Measurements from ENCODE around the gene DUSP1. TPM values are rescaled to one million over a fixed set of nuclear protein-coding genes. Genes with fewer than 3 reads are reported as not detected.

DUSP1 gene
- total RNA-seq, 1 experiment from 2014 or later, result 16.6 TPM

DNA sequence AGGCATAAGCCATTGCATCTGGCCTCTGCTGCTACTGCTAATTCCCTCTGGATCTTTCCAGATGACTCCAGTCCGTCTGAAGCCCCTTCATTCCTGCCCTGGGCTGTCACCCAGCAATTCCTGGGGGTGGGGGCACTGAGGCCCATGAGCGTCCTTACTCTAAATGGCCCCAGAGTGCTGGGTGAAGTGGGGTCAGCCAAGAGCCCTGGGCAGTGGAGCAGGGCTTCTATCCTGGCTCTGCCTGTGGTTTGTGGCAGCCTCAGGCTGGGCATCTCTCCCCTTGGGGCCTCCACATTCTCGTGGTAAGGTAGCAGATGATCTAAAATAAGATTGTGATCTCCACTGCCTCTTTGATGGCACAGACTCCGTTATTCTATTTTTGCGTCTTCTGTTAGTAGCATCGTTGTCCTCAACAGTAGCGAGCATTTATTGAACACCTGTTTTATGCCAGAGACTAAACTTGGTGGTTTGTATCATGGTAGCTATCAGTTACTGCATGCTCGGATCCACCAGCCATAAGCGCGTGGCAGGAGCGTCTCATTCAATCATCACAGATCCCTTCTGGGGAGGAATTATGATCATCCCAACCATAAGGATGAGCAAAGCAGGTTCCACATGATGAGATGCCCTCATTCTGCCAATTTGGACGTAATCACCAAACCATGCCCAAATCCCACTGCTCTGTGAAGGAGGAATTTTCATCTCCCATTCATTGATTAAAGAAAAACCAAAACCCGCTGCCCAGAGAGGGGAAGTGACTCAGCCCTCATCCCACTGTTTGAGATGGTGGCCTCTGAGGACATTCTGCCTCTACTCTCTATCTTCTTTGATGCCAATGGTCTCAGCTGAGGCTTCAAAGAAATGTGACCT, 21.9 kb upstream of the DUSP1 start:
- CTCF ChIA-PET, result interaction anchor here (1.0 kb wide), 1 partner anchor 76 kb away, joined by 3 read pairs; no protein-coding TSS in a partner anchor
- H2AFZ ChIP-seq (ENCODE audit: low read depth, low read length, poor library complexity, severe bottlenecking), result no peak overlapping the region

DNA sequence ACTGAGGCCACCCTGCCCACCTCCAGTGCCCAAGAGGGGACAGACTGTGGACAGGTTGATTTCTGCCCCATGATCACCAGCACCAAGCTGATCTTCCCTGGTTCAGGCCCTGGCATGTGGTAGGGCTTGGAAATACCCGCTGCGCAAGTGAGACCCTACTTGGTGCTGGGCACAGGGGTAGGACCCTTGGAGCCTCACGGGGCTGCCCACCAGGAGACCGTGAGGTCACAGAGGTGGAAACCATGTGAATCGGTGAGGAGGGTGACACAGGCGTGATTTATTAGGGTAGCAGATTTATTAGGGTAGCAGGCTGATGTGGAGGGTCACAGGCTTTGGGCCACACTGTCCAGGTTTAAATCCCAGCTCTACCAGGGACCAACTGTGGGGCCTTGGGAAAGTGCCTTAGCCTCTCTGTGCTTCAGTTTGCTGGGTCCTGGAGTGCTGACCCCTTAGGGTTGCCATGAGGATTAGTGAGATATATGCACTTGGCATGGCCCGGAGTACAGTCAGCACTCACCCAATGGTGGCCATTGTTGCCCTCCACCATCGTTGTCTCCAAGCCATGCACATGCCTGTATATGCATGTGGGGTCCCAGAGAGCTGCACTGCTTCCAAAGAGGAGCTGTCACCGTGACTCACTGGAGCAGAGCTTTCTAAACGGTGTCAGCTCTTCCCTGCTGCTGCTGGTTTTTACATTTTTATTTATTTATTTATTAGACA, 20.9 kb upstream of the DUSP1 start:
- no peaks in the 10 kb centered on the region for H3K79me2 ChIP-seq (ENCODE audit: insufficient read depth, low read length)
- intact Hi-C loops (cut with micrococcal nuclease), result no loop called here
- H2AFZ ChIP-seq (ENCODE audit: low read depth, low read length, poor library complexity, severe bottlenecking), result no peak overlapping the region
- BruUV-seq (replicated peaks), result no TSS peak
- RAD21 ChIA-PET (ENCODE audit: low non-redundant PET in 1 of 2, low total read pairs in 2 of 2, uncharacterized antibody in 2 of 2, unreplicated experiment in 2 of 2), result no interaction called here
- H3K27me3 ChIP-seq (ENCODE audit: insufficient read depth, low read length), result no peaks in the 10 kb centered on the region
- H3K27ac ChIP-seq (ENCODE audit: low read depth, low read length), result no peak overlapping the region
- no peaks in the 10 kb centered on the region for H3K9me2 ChIP-seq (ENCODE audit: insufficient read depth)
- CTCF ChIA-PET, result interaction anchor here (1.0 kb wide), 1 partner anchor 75 kb away, joined by 3 read pairs; no protein-coding TSS in a partner anchor
- H3K4me2 ChIP-seq (ENCODE audit: low read length), result no peak overlapping the region
- TF ChIP-seq POLR2AphosphoS5 (IDR thresholded peaks at IDR 0.05; ENCODE audit: low read depth, low read length) (no peak), EGR1 (IDR thresholded peaks at IDR 0.05; ENCODE audit: low read depth) (no peak), ELF1 (IDR thresholded peaks at IDR 0.05; ENCODE audit: borderline replicate concordance, low read depth) (no peak)
- peaks cover 3 to 25% of the 10 kb centered on the region in 2 experiments; a peak in 2 of 4 replicates for H3K4me1 ChIP-seq (ENCODE audit: control insufficient read depth in 1 of 2, insufficient read depth in 2 of 2, low read length in 2 of 2)
- no peak overlapping the region for H3K4me3 ChIP-seq (replicated peaks in 1 of 2; ENCODE audit: low read depth in 1 of 2, low read length in 2 of 2)
- ATAC-seq, result no peak
- H3K36me3 ChIP-seq (ENCODE audit: control insufficient read depth in 1 of 2, insufficient read depth in 2 of 2, low read length in 2 of 2), result no peaks in the 10 kb centered on the region
- POLR2A ChIA-PET, result interaction anchor here (0.7 kb wide), 1 partner anchor 21 kb away, joined by 3 read pairs; no protein-coding TSS in a partner anchor
- DNase-seq (ENCODE audit: low read depth, low spot score), result no peak
- no peaks in the 10 kb centered on the region for H3K9me3 ChIP-seq (ENCODE audit: control insufficient read depth in 1 of 2, insufficient read depth in 1 of 2, low read depth in 1 of 2, low read length in 2 of 2)
- H3K9ac ChIP-seq (ENCODE audit: low read length), result no peak overlapping the region
- H4K20me1 ChIP-seq (ENCODE audit: insufficient read depth), result no peaks in the 10 kb centered on the region

More for the DNA sequence above, 21.9 kb upstream of the DUSP1 start:
- Histone ChIP-seq H3K27me3 (ENCODE audit: insufficient read depth, low read length) (no peaks in the 10 kb centered on the region), H3K36me3 (ENCODE audit: control insufficient read depth in 1 of 2, insufficient read depth in 2 of 2, low read length in 2 of 2) (no peaks in the 10 kb centered on the region), H3K4me3 (replicated peaks in 1 of 2; ENCODE audit: low read depth in 1 of 2, low read length in 2 of 2) (no peak overlapping the region), H3K4me1 (ENCODE audit: control insufficient read depth in 1 of 2, insufficient read depth in 2 of 2, low read length in 2 of 2) (peaks cover 3 to 26% of the 10 kb centered on the region in 2 experiments; a peak in 2 of 4 replicates), H3K79me2 (ENCODE audit: insufficient read depth, low read length) (no peaks in the 10 kb centered on the region), H3K27ac (ENCODE audit: low read depth, low read length) (no peak overlapping the region), H4K20me1 (ENCODE audit: insufficient read depth) (no peaks in the 10 kb centered on the region), H3K9ac (ENCODE audit: low read length) (no peak overlapping the region), H3K9me2 (ENCODE audit: insufficient read depth) (no peaks in the 10 kb centered on the region), H3K9me3 (ENCODE audit: control insufficient read depth in 1 of 2, insufficient read depth in 1 of 2, low read depth in 1 of 2, low read length in 2 of 2) (no peaks in the 10 kb centered on the region), H3K4me2 (ENCODE audit: low read length) (no peak overlapping the region)
- ChIA-PET RAD21 (ENCODE audit: low non-redundant PET in 1 of 2, low total read pairs in 2 of 2, uncharacterized antibody in 2 of 2, unreplicated experiment in 2 of 2) (no interaction called here), POLR2A (interaction anchor here (0.7 kb wide), 1 partner anchor 12 kb away, joined by 3 read pairs; no protein-coding TSS in a partner anchor)
- no TSS peak for BruUV-seq (replicated peaks)
- no peak for DNase-seq (ENCODE audit: low read depth, low spot score)
- TF ChIP-seq POLR2A (IDR thresholded peaks at IDR 0.05; ENCODE audit: borderline replicate concordance, extremely low read depth, insufficient read depth, insufficient read length), result no peak
- TF ChIP-seq SP1 (IDR thresholded peaks at IDR 0.05; ENCODE audit: low read depth), result no peak
- ATAC-seq, result no peak
- intact Hi-C loops (cut with micrococcal nuclease), result no loop called here

All from HCT116 (cell line).